ENCODE measurements around the gene RBMS3. TPM values are rescaled to one million over a fixed set of nuclear protein-coding genes. Genes with fewer than 3 reads are reported as not detected.

RBMS3 gene
- total and polyA plus RNA-seq, 12 donors: 8.7 to 90.1 (median 51.2) TPM

GRCh38 chr3:29942297-29942696, 661.4 kb downstream of the RBMS3 start:
- DNase-seq: no peak
- H3K27ac ChIP-seq: no peak overlapping the region
- H3K4me3 ChIP-seq: no peak overlapping the region
- H3K4me1 ChIP-seq (replicated peaks in 1 of 2): peaks cover 0 to 9% of the 10 kb centered on the region in 2 donors
- intact Hi-C loops (cut with DNase I): no loop called here
- no peaks in the 10 kb centered on the region for H3K36me3 ChIP-seq (replicated peaks in 1 of 2)
- no peaks in the 10 kb centered on the region for H3K9me3 ChIP-seq (replicated peaks in 1 of 3)
- 78 to 97% (median 85%) methylated on average over 1 of the region's 1 CpG for WGBS, 4 donors
- no peak for TF ChIP-seq CTCF (IDR thresholded peaks at IDR 0.05)
- no peak for TF ChIP-seq POLR2A (IDR thresholded peaks at IDR 0.05)
- H3K27me3 ChIP-seq: no peaks in the 10 kb centered on the region

- no peaks in the 10 kb centered on the region for H3K36me3 ChIP-seq (replicated peaks in 1 of 2)
- no peaks in the 10 kb centered on the region for H3K9me3 ChIP-seq (replicated peaks in 1 of 3)
- peaks cover 0 to 6% of the 10 kb centered on the region in 2 donors for H3K4me1 ChIP-seq (replicated peaks in 1 of 2)
- no peak overlapping the region for H3K4me3 ChIP-seq
- intact Hi-C loops (cut with DNase I): no loop called here
- no peak for DNase-seq
- 48 to 71% (median 54%) methylated on average over 1 of the region's 1 CpG for WGBS, 4 donors
- no peak overlapping the region for H3K27ac ChIP-seq
- no peak for TF ChIP-seq POLR2A (IDR thresholded peaks at IDR 0.05)
- H3K27me3 ChIP-seq: no peaks in the 10 kb centered on the region
Observed at GRCh38 chr3:29949131-29949530, 668.3 kb downstream of the RBMS3 start.

- H3K4me1 ChIP-seq (replicated peaks in 1 of 2): peaks cover 0 to 6% of the 10 kb centered on the region in 2 donors
- no peaks in the 10 kb centered on the region for H3K27me3 ChIP-seq
- no peaks in the 10 kb centered on the region for H3K9me3 ChIP-seq (replicated peaks in 1 of 3)
- intact Hi-C loops (cut with DNase I): no loop called here
- H3K27ac ChIP-seq: no peak overlapping the region
- no peak for TF ChIP-seq POLR2A (IDR thresholded peaks at IDR 0.05)
- TF ChIP-seq CTCF (IDR thresholded peaks at IDR 0.05): no peak
- no peak for DNase-seq
- no peaks in the 10 kb centered on the region for H3K36me3 ChIP-seq (replicated peaks in 1 of 2)
- H3K4me3 ChIP-seq: no peak overlapping the region
- 88 to 90% (median 89%) methylated on average over 11 of the region's 11 CpGs for WGBS, 4 donors
Observed at GRCh38 chr3:29949940-29950616, 669.2 kb downstream of the RBMS3 start.

- Histone ChIP-seq H3K27ac (no peak overlapping the region), H3K36me3 (replicated peaks in 1 of 2) (no peaks in the 10 kb centered on the region), H3K4me1 (replicated peaks in 1 of 2) (peaks cover 0 to 6% of the 10 kb centered on the region in 2 donors), H3K4me3 (no peak overlapping the region), H3K9me3 (replicated peaks in 1 of 3) (no peaks in the 10 kb centered on the region), H3K27me3 (no peaks in the 10 kb centered on the region)
- 90 to 100% (median 94%) methylated on average over 1 of the region's 1 CpG for WGBS, 4 donors
- DNase-seq: no peak
- TF ChIP-seq POLR2A (IDR thresholded peaks at IDR 0.05) (no peak), CTCF (IDR thresholded peaks at IDR 0.05) (no peak)
- intact Hi-C loops (cut with DNase I): no loop called here
Observed at GRCh38 chr3:29952431-29952830, 671.6 kb downstream of the RBMS3 start.

- no peaks in the 10 kb centered on the region for H3K9me3 ChIP-seq (replicated peaks in 1 of 3)
- intact Hi-C loops (cut with DNase I): no loop called here
- TF ChIP-seq POLR2A (IDR thresholded peaks at IDR 0.05): no peak
- no peak for TF ChIP-seq CTCF (IDR thresholded peaks at IDR 0.05)
- DNase-seq: no peak
- WGBS, 4 donors: 25 to 58% (median 36%) methylated on average over 1 of the region's 1 CpG
- H3K27me3 ChIP-seq: no peaks in the 10 kb centered on the region
- no peak overlapping the region for H3K4me3 ChIP-seq
- H3K27ac ChIP-seq: no peak overlapping the region
- no peaks in the 10 kb centered on the region for H3K36me3 ChIP-seq (replicated peaks in 1 of 2)
- peaks cover 0 to 10% of the 10 kb centered on the region in 2 donors for H3K4me1 ChIP-seq (replicated peaks in 1 of 2)
Observed at GRCh38 chr3:29955413-29955812, 674.5 kb downstream of the RBMS3 start.
